ENCODE results near the gene SCRT2.

The SCRT2 gene

GRCh38 chr20:703426-703825, 27.8 kb upstream of the SCRT2 start:
- Histone ChIP-seq H3K4me3 (ENCODE audit: low read depth, low read length, poor library complexity, severe bottlenecking) (no peak overlapping the region), H3K27me3 (ENCODE audit: insufficient read depth, low read length) (0 out of 2 replicates have a peak, but pooled peaks cover 3% of the 10 kb centered on the region), H3K79me2 (ENCODE audit: insufficient read depth, low read length) (no peaks in the 10 kb centered on the region), H3K9me3 (ENCODE audit: low read length) (no peaks in the 10 kb centered on the region), H3K4me1 (ENCODE audit: insufficient read depth, low read length, severe bottlenecking) (no peaks in the 10 kb centered on the region), H3K9me2 (ENCODE audit: low read depth, low read length) (no peaks in the 10 kb centered on the region), H4K20me1 (ENCODE audit: insufficient read depth, low read length) (no peaks in the 10 kb centered on the region), H3K27ac (ENCODE audit: low read depth, low read length, poor library complexity, severe bottlenecking) (no peak overlapping the region), H3K36me3 (ENCODE audit: insufficient read depth, low read length) (no peaks in the 10 kb centered on the region), H2AFZ (ENCODE audit: low read length) (no peak overlapping the region), H3F3A (ENCODE audit: insufficient read depth, low read length) (no peaks in the 10 kb centered on the region), H3K4me2 (ENCODE audit: low read length) (no peak overlapping the region), H3K9ac (ENCODE audit: low read length) (no peak overlapping the region)
- TF ChIP-seq EZH2 (IDR thresholded peaks at IDR 0.05; ENCODE audit: borderline replicate concordance, low read length) = no peak
- TF ChIP-seq, protein P1, sequence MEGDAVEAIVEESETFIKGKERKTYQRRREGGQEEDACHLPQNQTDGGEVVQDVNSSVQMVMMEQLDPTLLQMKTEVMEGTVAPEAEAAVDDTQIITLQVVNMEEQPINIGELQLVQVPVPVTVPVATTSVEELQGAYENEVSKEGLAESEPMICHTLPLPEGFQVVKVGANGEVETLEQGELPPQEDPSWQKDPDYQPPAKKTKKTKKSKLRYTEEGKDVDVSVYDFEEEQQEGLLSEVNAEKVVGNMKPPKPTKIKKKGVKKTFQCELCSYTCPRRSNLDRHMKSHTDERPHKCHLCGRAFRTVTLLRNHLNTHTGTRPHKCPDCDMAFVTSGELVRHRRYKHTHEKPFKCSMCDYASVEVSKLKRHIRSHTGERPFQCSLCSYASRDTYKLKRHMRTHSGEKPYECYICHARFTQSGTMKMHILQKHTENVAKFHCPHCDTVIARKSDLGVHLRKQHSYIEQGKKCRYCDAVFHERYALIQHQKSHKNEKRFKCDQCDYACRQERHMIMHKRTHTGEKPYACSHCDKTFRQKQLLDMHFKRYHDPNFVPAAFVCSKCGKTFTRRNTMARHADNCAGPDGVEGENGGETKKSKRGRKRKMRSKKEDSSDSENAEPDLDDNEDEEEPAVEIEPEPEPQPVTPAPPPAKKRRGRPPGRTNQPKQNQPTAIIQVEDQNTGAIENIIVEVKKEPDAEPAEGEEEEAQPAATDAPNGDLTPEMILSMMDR (IDR thresholded peaks at IDR 0.05; ENCODE audit: low read length) = no peak

DNA sequence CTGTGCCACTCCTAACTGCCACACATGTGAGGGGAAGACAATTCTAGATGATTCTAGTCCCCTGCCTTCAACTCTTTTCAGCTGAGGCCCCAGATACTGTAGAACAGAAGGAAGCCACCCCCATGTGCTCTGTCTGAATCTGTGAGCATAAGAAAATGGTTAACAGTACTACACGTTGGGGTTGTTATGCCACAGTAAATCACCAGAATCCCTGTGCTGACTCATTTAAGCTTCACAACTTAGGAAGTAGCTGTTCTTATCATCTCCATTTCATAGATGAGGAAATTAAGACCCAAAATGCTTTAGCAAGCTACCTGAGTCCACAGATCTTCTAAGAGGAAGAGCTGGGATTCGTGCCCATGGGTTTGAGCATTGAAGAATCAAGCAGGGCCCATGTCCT, 27.4 kb upstream of the SCRT2 start:
- no peaks in the 10 kb centered on the region for H3K9me3 ChIP-seq (ENCODE audit: low read length)
- TF ChIP-seq, protein P1 (IDR thresholded peaks at IDR 0.05; ENCODE audit: low read length) = no peak
- no peak for TF ChIP-seq EZH2 (IDR thresholded peaks at IDR 0.05; ENCODE audit: borderline replicate concordance, low read length)
- H3K9ac ChIP-seq (ENCODE audit: low read length) = no peak overlapping the region

DNA sequence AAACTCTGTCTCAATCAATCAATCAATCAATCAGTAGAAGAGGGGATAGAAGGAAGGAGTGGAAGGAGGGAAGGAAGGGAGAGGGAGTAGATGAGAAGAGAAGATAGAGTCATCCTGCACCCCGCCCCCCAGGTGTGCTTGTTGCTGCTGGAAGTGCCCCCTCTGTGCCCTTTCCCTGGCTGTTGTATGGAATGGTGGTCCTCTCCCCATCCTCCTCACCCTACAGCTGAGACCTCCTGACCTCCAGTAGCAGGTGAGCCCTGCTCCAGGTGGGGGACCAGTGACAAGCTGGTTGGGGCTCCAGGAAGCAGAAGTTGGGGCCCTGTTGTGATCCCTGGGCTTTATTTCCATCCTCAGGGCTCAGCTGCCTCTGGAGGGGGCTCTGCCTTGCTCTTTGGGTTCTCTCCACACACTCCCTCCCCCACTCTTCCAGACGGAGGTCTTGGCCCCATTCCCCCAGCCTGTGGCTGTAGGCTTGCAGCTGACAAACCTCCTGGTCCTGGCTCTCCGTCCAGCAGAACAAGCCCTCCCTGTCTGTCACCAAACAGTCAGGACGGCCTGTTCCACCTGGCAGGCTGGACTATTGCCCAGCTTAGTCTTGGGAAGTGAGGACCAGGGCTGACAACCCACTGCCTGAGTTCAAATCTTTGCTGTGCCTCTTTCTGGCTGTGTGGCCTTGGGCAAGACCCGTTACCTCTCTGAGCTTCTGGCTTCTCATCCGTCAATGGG, 26.0 kb upstream of the SCRT2 start:
- no peak overlapping the region for H3K4me3 ChIP-seq (ENCODE audit: low read depth, low read length, poor library complexity, severe bottlenecking)
- H3K27ac ChIP-seq (ENCODE audit: low read depth, low read length, poor library complexity, severe bottlenecking) = no peak overlapping the region
- TF ChIP-seq, protein P1 (IDR thresholded peaks at IDR 0.05; ENCODE audit: low read length) = no peak
- TF ChIP-seq EZH2 (IDR thresholded peaks at IDR 0.05; ENCODE audit: borderline replicate concordance, low read length) = no peak

More for the DNA sequence above, 27.4 kb upstream of the SCRT2 start:
- Histone ChIP-seq H3K36me3 (ENCODE audit: insufficient read depth, low read length) (no peaks in the 10 kb centered on the region), H3K4me3 (ENCODE audit: low read depth, low read length, poor library complexity, severe bottlenecking) (no peak overlapping the region), H3K79me2 (ENCODE audit: insufficient read depth, low read length) (no peaks in the 10 kb centered on the region), H3K4me2 (ENCODE audit: low read length) (no peak overlapping the region), H4K20me1 (ENCODE audit: insufficient read depth, low read length) (no peaks in the 10 kb centered on the region), H2AFZ (ENCODE audit: low read length) (no peak overlapping the region), H3F3A (ENCODE audit: insufficient read depth, low read length) (no peaks in the 10 kb centered on the region), H3K27me3 (ENCODE audit: insufficient read depth, low read length) (0 out of 2 replicates have a peak, but pooled peaks cover 3% of the 10 kb centered on the region), H3K9me2 (ENCODE audit: low read depth, low read length) (no peaks in the 10 kb centered on the region), H3K27ac (ENCODE audit: low read depth, low read length, poor library complexity, severe bottlenecking) (no peak overlapping the region), H3K4me1 (ENCODE audit: insufficient read depth, low read length, severe bottlenecking) (no peaks in the 10 kb centered on the region)

More for the DNA sequence above, 26.0 kb upstream of the SCRT2 start:
- Histone ChIP-seq H3K9me3 (ENCODE audit: low read length) (no peaks in the 10 kb centered on the region), H3K27me3 (ENCODE audit: insufficient read depth, low read length) (0 out of 2 replicates have a peak, but pooled peaks cover 3% of the 10 kb centered on the region), H2AFZ (ENCODE audit: low read length) (no peak overlapping the region), H3K9me2 (ENCODE audit: low read depth, low read length) (no peaks in the 10 kb centered on the region), H3K9ac (ENCODE audit: low read length) (no peak overlapping the region), H4K20me1 (ENCODE audit: insufficient read depth, low read length) (no peaks in the 10 kb centered on the region), H3K79me2 (ENCODE audit: insufficient read depth, low read length) (no peaks in the 10 kb centered on the region), H3K36me3 (ENCODE audit: insufficient read depth, low read length) (no peaks in the 10 kb centered on the region), H3K4me2 (ENCODE audit: low read length) (no peak overlapping the region), H3K4me1 (ENCODE audit: insufficient read depth, low read length, severe bottlenecking) (no peaks in the 10 kb centered on the region), H3F3A (ENCODE audit: insufficient read depth, low read length) (no peaks in the 10 kb centered on the region)

Measured in OCI-LY1 (cell line).